H54 (cell line): ENCODE results near the gene CTXN1.

Experiments
- DNase-seq: peaks from one replicate; pipeline ENCODE4 v3.0.0; 2011; ENCODE audit warnings: low spot score, mixed read lengths; ENCODE audit not compliant: insufficient read length
- FAIRE-seq: peaks from 3 replicates; lab custom pipeline; 2011; peaks lifted over from hg19 to GRCh38; lab: Jason Lieb, UNC
- POLR2A ChIP-seq: IDR thresholded peaks from 2 replicates; pipeline ENCODE4 v1.6.1; 2011; ENCODE audit warnings: low read depth, mild to moderate bottlenecking, low read length

Gene CTXN1

DNA sequence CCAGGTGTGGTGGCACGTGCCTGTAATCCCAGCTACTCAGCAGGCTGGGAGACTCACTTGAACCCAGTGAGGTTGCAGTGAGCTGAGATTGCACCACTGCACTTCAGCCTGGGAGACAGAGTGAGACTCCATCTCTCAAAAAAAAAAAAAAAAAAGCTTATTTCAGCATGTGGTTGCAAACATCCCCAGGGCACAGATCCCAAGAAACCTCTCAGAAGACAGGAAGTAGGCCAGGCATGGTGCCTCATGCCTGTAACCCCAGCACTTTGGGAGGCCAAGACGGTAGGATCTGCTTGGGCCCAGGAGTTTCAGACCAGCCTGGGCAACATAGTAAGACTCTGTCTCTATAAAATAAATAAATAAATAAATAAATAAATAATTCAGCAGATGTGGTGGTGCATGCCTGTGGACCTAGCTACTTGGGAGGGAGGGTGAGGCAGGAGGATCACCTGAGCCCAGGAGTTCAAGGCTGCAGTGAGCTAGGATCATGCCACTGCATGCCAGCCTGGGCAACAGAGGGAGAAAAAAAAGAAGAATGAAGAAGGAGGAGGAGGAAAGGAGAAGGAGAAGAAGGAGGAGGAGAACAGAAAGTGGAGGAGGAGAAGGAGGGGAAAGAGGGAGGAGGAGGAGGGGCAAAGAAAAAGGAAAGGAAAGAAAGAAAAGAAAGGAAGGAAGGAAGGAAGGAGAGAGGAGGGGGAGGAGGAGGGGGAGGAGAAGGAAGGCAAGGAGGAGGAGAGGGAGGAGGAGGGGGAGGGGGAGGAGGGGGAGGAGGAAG lies 42.0 kb downstream of the CTXN1 start:
- FAIRE-seq = no peak
- DNase-seq = no peak
- no peak for TF ChIP-seq POLR2A

DNA sequence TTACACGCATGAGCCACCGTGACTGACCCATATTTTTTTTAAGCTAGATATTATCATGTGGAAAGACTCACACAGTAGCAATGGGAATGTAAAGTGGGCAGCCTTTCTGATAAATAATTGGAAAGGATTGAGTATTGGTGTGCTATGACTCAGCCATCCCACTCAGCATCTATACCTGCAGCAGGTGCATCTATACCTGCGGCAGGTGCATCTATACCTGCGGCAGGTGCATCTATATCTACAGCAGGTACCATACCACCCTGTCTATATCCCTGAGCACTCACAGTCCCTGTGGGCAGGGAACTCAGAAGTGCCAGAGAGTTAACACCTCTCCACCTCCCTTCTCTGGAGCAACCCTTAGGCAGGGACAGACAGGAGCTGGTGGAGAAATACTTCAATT lies 42.8 kb downstream of the CTXN1 start:
- DNase-seq = no peak
- TF ChIP-seq POLR2A = no peak
- FAIRE-seq = no peak

DNA sequence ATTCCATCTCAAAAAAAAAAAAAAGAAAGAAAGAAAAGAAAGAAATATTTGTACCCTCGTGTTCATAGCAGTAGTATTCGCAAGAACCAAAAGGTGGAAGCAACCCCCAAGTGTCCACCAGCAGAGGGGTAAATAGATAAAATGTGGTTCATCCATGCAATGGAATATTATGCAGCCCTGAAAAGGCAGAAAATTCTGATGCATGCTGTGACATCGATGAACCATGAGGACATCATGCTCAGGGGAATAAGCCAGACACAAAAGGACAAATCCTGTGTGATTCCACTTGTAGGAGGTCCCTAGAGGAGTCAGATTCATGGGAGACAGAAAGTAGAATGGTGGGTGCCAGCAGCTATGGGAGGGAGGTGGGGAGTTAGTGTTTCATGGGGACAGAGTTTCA lies 44.0 kb downstream of the CTXN1 start:
- FAIRE-seq (no peak), DNase-seq (no peak)
- no peak for TF ChIP-seq POLR2A

DNA sequence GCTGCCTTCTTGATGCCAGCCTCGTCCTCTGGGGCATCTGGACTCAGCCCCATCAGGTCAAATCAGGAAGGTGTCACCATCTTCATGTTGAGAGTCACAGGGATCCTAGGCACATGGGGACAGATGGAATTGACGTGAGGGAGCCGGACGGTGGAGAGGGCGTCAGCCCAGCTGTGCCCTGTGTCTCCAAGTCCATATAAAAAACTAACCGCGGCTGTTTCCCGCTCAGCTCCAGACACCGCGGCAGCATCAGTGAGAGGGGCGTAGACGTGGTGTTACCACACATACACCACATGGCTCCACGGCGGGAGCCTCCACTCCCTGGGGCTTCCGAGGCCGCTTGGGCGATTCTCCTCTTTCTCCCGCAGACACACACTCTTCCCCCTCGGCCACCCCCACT lies 46.1 kb downstream of the CTXN1 start:
- no peak for TF ChIP-seq POLR2A
- DNase-seq (no peak), FAIRE-seq (no peak)

DNA sequence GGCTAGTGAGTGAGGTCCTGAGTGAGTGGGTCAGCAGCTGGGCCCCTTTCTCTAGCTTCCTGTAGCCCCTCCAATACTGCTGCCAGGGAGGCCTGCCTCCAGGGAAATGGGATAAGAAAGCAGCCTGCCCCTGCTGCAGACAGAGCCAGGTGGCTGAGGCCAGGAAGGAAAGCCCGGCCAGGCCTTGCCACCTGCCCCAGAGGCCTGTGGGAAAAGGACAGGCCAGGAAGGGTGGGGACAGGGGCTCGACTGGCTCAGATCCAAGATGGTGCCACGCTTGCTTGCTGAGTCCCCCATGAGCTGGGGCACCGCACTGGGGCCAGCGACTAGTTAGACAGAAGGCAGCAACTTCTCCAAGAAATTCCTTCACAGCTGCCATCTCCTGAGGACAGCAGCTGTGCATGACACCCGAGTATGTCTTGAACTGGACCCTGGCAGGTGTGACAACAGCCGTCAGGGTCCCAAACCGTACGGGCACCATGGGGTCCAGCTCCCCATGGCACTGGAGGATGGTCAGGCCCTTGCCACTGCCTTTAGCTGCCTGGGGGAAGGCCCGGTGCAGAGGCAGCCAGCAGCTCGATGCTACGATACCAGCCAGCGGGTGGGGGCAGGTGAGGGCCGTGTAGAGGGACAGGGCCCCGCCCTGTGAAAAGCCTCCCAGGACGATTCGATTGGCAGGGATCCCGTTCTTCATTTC lies 46.7 kb downstream of the CTXN1 start:
- FAIRE-seq = no peak
- no peak for DNase-seq
- no peak for TF ChIP-seq POLR2A

DNA sequence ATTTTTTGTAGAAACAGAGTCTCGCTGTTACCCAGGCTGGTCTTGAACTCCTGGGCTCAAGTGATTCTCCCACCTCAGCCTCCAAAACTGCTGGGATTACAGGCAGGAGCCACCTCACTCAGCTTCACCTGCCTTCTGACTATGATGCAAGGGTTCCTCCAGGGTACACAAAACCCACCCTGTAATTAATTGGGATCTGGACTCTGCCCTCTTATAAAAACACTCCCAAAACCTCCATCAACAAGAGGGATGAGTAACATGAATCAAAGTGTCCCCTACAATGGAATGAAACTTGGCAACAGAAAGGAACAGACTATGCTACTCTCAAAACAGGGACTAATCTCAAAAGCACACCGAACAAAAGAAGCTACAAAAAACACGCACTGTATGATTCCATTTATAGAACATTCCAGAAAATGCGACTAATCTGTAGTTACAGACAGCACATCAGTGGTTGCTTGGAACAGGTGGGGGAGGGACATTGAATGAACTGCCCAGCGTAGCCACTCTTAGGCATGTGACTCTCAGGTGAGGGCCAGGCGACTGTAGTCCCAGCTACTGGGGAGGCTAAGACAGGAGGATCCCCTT lies 48.6 kb downstream of the CTXN1 start:
- TF ChIP-seq POLR2A = no peak
- DNase-seq (no peak), FAIRE-seq (no peak)

DNA sequence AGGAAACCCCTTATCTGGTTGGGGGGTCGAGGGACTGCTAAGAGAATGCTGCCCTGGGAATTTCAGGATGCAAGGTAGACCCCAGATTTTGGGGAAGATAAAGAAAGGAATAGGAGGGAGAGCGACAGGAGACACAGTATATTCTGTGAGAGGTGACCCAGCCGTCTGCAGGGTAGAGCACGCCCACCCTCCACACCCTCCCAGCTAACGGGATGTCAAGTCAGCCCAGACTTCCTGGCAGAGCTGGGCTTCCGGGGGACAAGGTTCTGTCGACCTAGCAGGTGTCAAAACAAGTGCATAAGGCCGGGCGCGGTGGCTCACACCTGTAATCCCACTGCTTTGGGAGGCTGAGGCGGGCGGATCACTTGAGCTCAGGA lies 51.0 kb downstream of the CTXN1 start:
- no peak for DNase-seq
- no peak for FAIRE-seq
- TF ChIP-seq POLR2A = no peak
